GM23338 (cell line): Measurements from ENCODE around the gene NAA11. TPM values are rescaled to one million over a fixed set of nuclear protein-coding genes. Genes with fewer than 3 reads are reported as not detected.

Source experiments
- JUNB ChIP-seq: IDR thresholded peaks from one replicate; pipeline ENCODE4 v1.6.1; 2016; ENCODE audit warnings: antibody characterized with exemption; ENCODE audit not compliant: unreplicated experiment
- NANOG ChIP-seq: IDR thresholded peaks from 2 replicates; pipeline ENCODE4 v1.6.1; 2016; ENCODE audit warnings: antibody characterized with exemption, borderline replicate concordance
- POLR2AphosphoS5 ChIP-seq: IDR thresholded peaks from 2 replicates; pipeline ENCODE4 v1.6.1; 2016; ENCODE audit warnings: antibody characterized with exemption, low read depth
- ZNF114 ChIP-seq: fragments of 250-450 bp; sonication (Bioruptor Pico); IDR thresholded peaks from 2 replicates; pipeline ENCODE4 v1.5.0; 2020; ENCODE audit warnings: mild to moderate bottlenecking, moderate library complexity
- polyA plus RNA-seq: library from polyadenylated mRNA; unstranded; fragments of >200 nt; fragmentation: Nextera tagmentation; extraction: Ambion mirVana; gene quantifications from 2 replicates; pipeline ENCODE4 v1.2.1, GENCODE V29; 2016
- total RNA-seq: library from RNA; depleted of rRNA; stranded (reverse); fragments of >200 nt; shearing (Covaris generic); gene quantifications from 2 replicates; pipeline ENCODE4 v1.2.3, GENCODE V29; 2014
- TF ChIP-seq, protein P1 (sequence below): fragments of 250-450 bp; sonication (Bioruptor Pico); IDR thresholded peaks from 2 replicates; pipeline ENCODE4 v1.5.0; 2020; ENCODE audit warnings: mild to moderate bottlenecking, moderate library complexity
- TF ChIP-seq, protein P2 (sequence below): IDR thresholded peaks from 2 replicates; pipeline ENCODE4 v1.6.1; 2016; ENCODE audit warnings: antibody characterized with exemption
- TF ChIP-seq, protein P3 (sequence below): IDR thresholded peaks from one replicate; pipeline ENCODE4 v1.6.1; 2018; ENCODE audit warnings: antibody characterized with exemption; ENCODE audit not compliant: unreplicated experiment

The NAA11 gene
- total and polyA plus RNA-seq, 2 experiments from 2014 or later, result not detected

DNA sequence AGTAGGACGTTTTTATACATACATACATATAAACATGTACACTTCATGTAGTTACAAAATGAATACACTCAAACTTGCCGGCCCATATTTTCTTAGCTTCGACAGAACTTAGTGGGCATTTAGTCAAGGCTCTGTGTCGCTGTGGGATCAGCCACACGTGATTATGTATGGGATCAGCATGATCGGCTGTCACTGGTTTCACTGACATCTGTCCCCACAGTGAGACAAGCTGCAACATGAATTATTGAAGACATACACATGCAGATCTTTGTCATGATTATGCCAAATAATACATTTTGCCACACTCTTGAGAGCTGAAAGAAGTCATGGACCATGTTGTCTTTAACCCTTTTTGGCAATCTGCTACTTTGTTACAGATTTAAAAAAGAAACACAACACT, 38.2 kb upstream of the NAA11 start (continued):
- TF ChIP-seq, protein P1, sequence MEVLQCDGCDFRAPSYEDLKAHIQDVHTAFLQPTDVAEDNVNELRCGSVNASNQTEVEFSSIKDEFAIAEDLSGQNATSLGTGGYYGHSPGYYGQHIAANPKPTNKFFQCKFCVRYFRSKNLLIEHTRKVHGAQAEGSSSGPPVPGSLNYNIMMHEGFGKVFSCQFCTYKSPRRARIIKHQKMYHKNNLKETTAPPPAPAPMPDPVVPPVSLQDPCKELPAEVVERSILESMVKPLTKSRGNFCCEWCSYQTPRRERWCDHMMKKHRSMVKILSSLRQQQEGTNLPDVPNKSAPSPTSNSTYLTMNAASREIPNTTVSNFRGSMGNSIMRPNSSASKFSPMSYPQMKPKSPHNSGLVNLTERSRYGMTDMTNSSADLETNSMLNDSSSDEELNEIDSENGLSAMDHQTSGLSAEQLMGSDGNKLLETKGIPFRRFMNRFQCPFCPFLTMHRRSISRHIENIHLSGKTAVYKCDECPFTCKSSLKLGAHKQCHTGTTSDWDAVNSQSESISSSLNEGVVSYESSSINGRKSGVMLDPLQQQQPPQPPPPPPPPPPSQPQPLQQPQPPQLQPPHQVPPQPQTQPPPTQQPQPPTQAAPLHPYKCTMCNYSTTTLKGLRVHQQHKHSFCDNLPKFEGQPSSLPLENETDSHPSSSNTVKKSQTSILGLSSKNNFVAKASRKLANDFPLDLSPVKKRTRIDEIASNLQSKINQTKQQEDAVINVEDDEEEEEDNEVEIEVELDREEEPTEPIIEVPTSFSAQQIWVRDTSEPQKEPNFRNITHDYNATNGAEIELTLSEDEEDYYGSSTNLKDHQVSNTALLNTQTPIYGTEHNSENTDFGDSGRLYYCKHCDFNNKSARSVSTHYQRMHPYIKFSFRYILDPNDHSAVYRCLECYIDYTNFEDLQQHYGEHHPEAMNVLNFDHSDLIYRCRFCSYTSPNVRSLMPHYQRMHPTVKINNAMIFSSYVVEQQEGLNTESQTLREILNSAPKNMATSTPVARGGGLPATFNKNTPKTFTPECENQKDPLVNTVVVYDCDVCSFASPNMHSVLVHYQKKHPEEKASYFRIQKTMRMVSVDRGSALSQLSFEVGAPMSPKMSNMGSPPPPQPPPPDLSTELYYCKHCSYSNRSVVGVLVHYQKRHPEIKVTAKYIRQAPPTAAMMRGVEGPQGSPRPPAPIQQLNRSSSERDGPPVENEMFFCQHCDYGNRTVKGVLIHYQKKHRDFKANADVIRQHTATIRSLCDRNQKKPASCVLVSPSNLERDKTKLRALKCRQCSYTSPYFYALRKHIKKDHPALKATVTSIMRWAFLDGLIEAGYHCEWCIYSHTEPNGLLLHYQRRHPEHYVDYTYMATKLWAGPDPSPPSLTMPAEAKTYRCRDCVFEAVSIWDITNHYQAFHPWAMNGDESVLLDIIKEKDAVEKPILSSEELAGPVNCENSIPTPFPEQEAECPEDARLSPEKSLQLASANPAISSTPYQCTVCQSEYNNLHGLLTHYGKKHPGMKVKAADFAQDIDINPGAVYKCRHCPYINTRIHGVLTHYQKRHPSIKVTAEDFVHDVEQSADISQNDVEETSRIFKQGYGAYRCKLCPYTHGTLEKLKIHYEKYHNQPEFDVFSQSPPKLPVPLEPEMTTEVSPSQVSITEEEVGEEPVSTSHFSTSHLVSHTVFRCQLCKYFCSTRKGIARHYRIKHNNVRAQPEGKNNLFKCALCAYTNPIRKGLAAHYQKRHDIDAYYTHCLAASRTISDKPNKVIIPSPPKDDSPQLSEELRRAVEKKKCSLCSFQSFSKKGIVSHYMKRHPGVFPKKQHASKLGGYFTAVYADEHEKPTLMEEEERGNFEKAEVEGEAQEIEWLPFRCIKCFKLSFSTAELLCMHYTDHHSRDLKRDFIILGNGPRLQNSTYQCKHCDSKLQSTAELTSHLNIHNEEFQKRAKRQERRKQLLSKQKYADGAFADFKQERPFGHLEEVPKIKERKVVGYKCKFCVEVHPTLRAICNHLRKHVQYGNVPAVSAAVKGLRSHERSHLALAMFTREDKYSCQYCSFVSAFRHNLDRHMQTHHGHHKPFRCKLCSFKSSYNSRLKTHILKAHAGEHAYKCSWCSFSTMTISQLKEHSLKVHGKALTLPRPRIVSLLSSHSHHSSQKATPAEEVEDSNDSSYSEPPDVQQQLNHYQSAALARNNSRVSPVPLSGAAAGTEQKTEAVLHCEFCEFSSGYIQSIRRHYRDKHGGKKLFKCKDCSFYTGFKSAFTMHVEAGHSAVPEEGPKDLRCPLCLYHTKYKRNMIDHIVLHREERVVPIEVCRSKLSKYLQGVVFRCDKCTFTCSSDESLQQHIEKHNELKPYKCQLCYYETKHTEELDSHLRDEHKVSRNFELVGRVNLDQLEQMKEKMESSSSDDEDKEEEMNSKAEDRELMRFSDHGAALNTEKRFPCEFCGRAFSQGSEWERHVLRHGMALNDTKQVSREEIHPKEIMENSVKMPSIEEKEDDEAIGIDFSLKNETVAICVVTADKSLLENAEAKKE, result no peak
- TF ChIP-seq, protein P2, sequence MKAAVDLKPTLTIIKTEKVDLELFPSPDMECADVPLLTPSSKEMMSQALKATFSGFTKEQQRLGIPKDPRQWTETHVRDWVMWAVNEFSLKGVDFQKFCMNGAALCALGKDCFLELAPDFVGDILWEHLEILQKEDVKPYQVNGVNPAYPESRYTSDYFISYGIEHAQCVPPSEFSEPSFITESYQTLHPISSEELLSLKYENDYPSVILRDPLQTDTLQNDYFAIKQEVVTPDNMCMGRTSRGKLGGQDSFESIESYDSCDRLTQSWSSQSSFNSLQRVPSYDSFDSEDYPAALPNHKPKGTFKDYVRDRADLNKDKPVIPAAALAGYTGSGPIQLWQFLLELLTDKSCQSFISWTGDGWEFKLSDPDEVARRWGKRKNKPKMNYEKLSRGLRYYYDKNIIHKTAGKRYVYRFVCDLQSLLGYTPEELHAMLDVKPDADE, result no peak
- TF ChIP-seq, protein P3, sequence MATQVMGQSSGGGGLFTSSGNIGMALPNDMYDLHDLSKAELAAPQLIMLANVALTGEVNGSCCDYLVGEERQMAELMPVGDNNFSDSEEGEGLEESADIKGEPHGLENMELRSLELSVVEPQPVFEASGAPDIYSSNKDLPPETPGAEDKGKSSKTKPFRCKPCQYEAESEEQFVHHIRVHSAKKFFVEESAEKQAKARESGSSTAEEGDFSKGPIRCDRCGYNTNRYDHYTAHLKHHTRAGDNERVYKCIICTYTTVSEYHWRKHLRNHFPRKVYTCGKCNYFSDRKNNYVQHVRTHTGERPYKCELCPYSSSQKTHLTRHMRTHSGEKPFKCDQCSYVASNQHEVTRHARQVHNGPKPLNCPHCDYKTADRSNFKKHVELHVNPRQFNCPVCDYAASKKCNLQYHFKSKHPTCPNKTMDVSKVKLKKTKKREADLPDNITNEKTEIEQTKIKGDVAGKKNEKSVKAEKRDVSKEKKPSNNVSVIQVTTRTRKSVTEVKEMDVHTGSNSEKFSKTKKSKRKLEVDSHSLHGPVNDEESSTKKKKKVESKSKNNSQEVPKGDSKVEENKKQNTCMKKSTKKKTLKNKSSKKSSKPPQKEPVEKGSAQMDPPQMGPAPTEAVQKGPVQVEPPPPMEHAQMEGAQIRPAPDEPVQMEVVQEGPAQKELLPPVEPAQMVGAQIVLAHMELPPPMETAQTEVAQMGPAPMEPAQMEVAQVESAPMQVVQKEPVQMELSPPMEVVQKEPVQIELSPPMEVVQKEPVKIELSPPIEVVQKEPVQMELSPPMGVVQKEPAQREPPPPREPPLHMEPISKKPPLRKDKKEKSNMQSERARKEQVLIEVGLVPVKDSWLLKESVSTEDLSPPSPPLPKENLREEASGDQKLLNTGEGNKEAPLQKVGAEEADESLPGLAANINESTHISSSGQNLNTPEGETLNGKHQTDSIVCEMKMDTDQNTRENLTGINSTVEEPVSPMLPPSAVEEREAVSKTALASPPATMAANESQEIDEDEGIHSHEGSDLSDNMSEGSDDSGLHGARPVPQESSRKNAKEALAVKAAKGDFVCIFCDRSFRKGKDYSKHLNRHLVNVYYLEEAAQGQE, result no peak
- no peak for TF ChIP-seq ZNF114
- TF ChIP-seq NANOG, result no peak
- TF ChIP-seq POLR2AphosphoS5, result no peak
- no peak for TF ChIP-seq JUNB
